Measurements from ENCODE around the gene GRIK2.

GRCh38 chr6:101879782-101880181 is 486.3 kb downstream of the GRIK2 start:
- TF ChIP-seq CTCF (IDR thresholded peaks at IDR 0.05) (no peak), POLR2A (IDR thresholded peaks at IDR 0.05) (no peak), EP300 (IDR thresholded peaks at IDR 0.05) (no peak), POLR2AphosphoS5 (IDR thresholded peaks at IDR 0.05) (no peak)

Data from suprapubic skin (tissue), 4 donors.